ENCODE data around the gene ZNF425.
"Not testable (repeated sequence)": the region's sequence is repeated elsewhere in the genome, so short reads cannot be mapped to it uniquely, and the experiment has no call there.

ZNF425 gene

GRCh38 chr7:149130572-149131198 lies 4.6 kb upstream of the ZNF425 start:
- DNase-seq: no peak

- peak; percentile 36 to 39 for DNase-seq
Measured at GRCh38 chr7:149126662-149127266, 640 bp upstream of the ZNF425 start.

GRCh38 chr7:149125189-149125862 lies 798 bp downstream of the ZNF425 start:
- no peak for DNase-seq

- no peak for DNase-seq
Measured at GRCh38 chr7:149109969-149110368, 16.2 kb downstream of the ZNF425 start.

GRCh38 chr7:149104749-149105148 lies 21.4 kb downstream of the ZNF425 start:
- no peak for DNase-seq

GRCh38 chr7:149104214-149104613 lies 21.9 kb downstream of the ZNF425 start:
- no peak for DNase-seq

- no peak for DNase-seq
Measured at GRCh38 chr7:149103424-149103823, 22.7 kb downstream of the ZNF425 start.

- DNase-seq: no peak
Measured at GRCh38 chr7:149102666-149103065, 23.5 kb downstream of the ZNF425 start.

GRCh38 chr7:149100821-149101220 lies 25.3 kb downstream of the ZNF425 start:
- no peak for DNase-seq

GRCh38 chr7:149099058-149099457 lies 27.1 kb downstream of the ZNF425 start:
- DNase-seq: no peak

- DNase-seq: no peak
Measured at GRCh38 chr7:149097088-149097487, 29.0 kb downstream of the ZNF425 start.

- no peak for DNase-seq
Measured at GRCh38 chr7:149093228-149093627, 32.9 kb downstream of the ZNF425 start.

GRCh38 chr7:149092244-149092643 lies 33.9 kb downstream of the ZNF425 start:
- not testable (repeated sequence) for DNase-seq

- peak; percentile 71 to 84 for DNase-seq
Measured at GRCh38 chr7:149090397-149091195, 35.5 kb downstream of the ZNF425 start, which contains the start of gene ZNF786. Gene ZNF786 (minus strand): TSS chr7:149090718. CDS start chr7:149090640, 78 bp downstream.

- DNase-seq: no peak
Measured at GRCh38 chr7:149087376-149087775, 38.7 kb downstream of the ZNF425 start.

GRCh38 chr7:149085866-149086265 lies 40.3 kb downstream of the ZNF425 start:
- DNase-seq: no peak

- DNase-seq: no peak
Measured at GRCh38 chr7:149084407-149084806, 41.7 kb downstream of the ZNF425 start.

- no peak for DNase-seq
Measured at GRCh38 chr7:149081914-149082313, 44.2 kb downstream of the ZNF425 start.

GRCh38 chr7:149077594-149077993 lies 48.5 kb downstream of the ZNF425 start:
- DNase-seq: no peak

GRCh38 chr7:149075286-149075685 lies 50.8 kb downstream of the ZNF425 start:
- no peak for DNase-seq

GRCh38 chr7:149074116-149074885 lies 51.8 kb downstream of the ZNF425 start:
- DNase-seq: no peak

GRCh38 chr7:149072438-149072775 lies 53.7 kb downstream of the ZNF425 start:
- DNase-seq: no peak
